HepG2 (cell line): Measurements from ENCODE around the gene SESN2. TPM values are rescaled to one million over a fixed set of nuclear protein-coding genes. Genes with fewer than 3 reads are reported as not detected.

Source experiments
- ESRRA ChIP-seq: sonication (generic); formaldehyde crosslinking; IDR thresholded peaks from 2 replicates; pipeline ENCODE4 v1.5.1; 2020; ENCODE audit warnings: mild to moderate bottlenecking, low read depth, missing genetic modification reagents
- ZNF256 ChIP-seq: sonication (generic); formaldehyde crosslinking; conservative IDR thresholded peaks from 2 replicates; pipeline ENCODE4 v1.4.0; 2020; ENCODE audit warnings: missing genetic modification reagents
- ZNF451 ChIP-seq: sonication (generic); formaldehyde crosslinking; IDR thresholded peaks from 2 replicates; pipeline ENCODE4 v1.5.0; 2020; ENCODE audit warnings: mild to moderate bottlenecking, missing genetic modification reagents
- ZNF501 ChIP-seq: sonication (generic); formaldehyde crosslinking; IDR thresholded peaks from 2 replicates; pipeline ENCODE4 v1.5.1; 2020; ENCODE audit warnings: mild to moderate bottlenecking, moderate library complexity, missing genetic modification reagents
- ZNF7 ChIP-seq: IDR thresholded peaks from 2 replicates; pipeline ENCODE4 v1.6.1; 2016; ENCODE audit warnings: missing biosample characterization, missing genetic modification reagents
- ZNF781 ChIP-seq: sonication (generic); formaldehyde crosslinking; IDR thresholded peaks from 2 replicates; pipeline ENCODE4 v1.5.1; 2020; ENCODE audit warnings: borderline replicate concordance, mild to moderate bottlenecking, missing genetic modification reagents; ENCODE audit errors: not compliant biosample characterization
- ZNF792 ChIP-seq: IDR thresholded peaks from 2 replicates; pipeline ENCODE4 v1.6.1; 2016
- polyA plus RNA-seq, 8 experiments: library from polyadenylated mRNA; depleted of rRNA in 3 of 8; stranded (reverse) in 7 of 8; unstranded in 1 of 8; fragments of >200 nt; fragmentation: Illumina TruSeq in 4 of 8; extraction: Trizol in 4 of 8; gene quantifications; 2 replicates each; pipeline versions ENCODE4 v1.2.1 to v1.2.3, GENCODE V29; 2011 to 2016; ENCODE audit warnings: low read depth in 4 of 8, missing spikeins in 1 of 8, mixed read lengths in 1 of 8; ENCODE audit not compliant: insufficient read depth in 1 of 8
- total RNA-seq, 5 experiments: library from RNA; depleted of rRNA; stranded (reverse); fragments of >200 nt; fragmentation: Illumina TruSeq; extraction: Trizol; gene quantifications; 2 replicates each; pipeline ENCODE4 v1.2.3, GENCODE V29; 2016; ENCODE audit warnings: low read depth in 1 of 5
- TF ChIP-seq, protein P1 (sequence below): sonication (generic); formaldehyde crosslinking; conservative IDR thresholded peaks from 2 replicates; pipeline ENCODE4 v1.4.0; 2020; ENCODE audit warnings: mild to moderate bottlenecking, missing genetic modification reagents, moderate library complexity
- TF ChIP-seq, protein P2 (sequence below): sonication (generic); formaldehyde crosslinking; IDR thresholded peaks from 2 replicates; pipeline ENCODE4 v1.4.0; 2020; ENCODE audit warnings: mild to moderate bottlenecking, low read depth, missing genetic modification reagents
- TF ChIP-seq, protein P3 (sequence below): sonication (generic); formaldehyde crosslinking; IDR thresholded peaks from 2 replicates; pipeline ENCODE4 v1.5.1; 2020; ENCODE audit warnings: mild to moderate bottlenecking, moderate library complexity, missing genetic modification reagents

The SESN2 gene
- total and polyA plus RNA-seq, 2 of the 13 experiments (the other 11 are each of a cell fraction or from before 2014, with no cell fraction given), result 13.2 to 19.1 TPM

DNA sequence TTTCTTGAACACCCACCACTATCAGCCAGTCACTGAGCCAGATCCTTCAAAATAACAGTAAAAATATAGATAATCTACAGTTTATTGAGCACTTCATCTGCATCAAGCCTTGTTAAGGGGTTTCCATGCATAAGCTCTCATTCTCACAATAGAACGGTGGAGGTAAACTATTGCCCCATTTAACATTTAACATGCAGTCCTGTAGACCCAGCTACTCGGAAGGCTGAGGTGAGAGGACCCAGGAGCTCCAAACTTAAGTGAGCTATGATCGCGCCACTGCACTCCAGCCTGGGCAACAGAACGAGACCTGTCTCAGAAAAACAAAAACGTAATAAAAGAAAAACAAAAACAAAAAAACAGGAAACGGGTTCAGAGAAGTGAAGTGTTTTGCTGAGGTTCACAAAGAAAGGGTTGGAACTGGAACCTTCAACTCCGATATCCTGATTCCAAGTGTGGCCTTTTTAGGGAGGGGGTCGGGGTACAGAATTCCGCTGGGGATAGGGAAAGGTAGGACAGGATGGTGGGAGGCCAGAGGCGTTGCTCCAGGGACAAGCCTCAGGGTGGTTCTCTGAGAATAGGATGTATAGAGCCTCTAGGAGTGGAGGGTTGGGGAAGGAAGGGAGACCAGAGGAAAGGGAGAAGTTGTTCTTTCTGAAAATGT, 11.6 kb upstream of the SESN2 start (continued):
- TF ChIP-seq, protein P1, sequence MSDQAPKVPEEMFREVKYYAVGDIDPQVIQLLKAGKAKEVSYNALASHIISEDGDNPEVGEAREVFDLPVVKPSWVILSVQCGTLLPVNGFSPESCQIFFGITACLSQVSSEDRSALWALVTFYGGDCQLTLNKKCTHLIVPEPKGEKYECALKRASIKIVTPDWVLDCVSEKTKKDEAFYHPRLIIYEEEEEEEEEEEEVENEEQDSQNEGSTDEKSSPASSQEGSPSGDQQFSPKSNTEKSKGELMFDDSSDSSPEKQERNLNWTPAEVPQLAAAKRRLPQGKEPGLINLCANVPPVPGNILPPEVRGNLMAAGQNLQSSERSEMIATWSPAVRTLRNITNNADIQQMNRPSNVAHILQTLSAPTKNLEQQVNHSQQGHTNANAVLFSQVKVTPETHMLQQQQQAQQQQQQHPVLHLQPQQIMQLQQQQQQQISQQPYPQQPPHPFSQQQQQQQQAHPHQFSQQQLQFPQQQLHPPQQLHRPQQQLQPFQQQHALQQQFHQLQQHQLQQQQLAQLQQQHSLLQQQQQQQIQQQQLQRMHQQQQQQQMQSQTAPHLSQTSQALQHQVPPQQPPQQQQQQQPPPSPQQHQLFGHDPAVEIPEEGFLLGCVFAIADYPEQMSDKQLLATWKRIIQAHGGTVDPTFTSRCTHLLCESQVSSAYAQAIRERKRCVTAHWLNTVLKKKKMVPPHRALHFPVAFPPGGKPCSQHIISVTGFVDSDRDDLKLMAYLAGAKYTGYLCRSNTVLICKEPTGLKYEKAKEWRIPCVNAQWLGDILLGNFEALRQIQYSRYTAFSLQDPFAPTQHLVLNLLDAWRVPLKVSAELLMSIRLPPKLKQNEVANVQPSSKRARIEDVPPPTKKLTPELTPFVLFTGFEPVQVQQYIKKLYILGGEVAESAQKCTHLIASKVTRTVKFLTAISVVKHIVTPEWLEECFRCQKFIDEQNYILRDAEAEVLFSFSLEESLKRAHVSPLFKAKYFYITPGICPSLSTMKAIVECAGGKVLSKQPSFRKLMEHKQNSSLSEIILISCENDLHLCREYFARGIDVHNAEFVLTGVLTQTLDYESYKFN (CRISPR knock-in tag), result 0 out of 2 replicates have a peak, but pooled peaks have one; percentile 2
- TF ChIP-seq ZNF781 (CRISPR knock-in tag) (no peak), ZNF501 (CRISPR knock-in tag) (0 out of 2 replicates have a peak, but pooled peaks have one; percentile 23), ZNF256 (CRISPR knock-in tag) (no peak), ZNF792 (CRISPR knock-in tag) (no peak), ZNF7 (CRISPR knock-in tag) (no peak), ESRRA (CRISPR knock-in tag) (no peak), ZNF451 (CRISPR knock-in tag) (no peak)
- TF ChIP-seq, protein P2, sequence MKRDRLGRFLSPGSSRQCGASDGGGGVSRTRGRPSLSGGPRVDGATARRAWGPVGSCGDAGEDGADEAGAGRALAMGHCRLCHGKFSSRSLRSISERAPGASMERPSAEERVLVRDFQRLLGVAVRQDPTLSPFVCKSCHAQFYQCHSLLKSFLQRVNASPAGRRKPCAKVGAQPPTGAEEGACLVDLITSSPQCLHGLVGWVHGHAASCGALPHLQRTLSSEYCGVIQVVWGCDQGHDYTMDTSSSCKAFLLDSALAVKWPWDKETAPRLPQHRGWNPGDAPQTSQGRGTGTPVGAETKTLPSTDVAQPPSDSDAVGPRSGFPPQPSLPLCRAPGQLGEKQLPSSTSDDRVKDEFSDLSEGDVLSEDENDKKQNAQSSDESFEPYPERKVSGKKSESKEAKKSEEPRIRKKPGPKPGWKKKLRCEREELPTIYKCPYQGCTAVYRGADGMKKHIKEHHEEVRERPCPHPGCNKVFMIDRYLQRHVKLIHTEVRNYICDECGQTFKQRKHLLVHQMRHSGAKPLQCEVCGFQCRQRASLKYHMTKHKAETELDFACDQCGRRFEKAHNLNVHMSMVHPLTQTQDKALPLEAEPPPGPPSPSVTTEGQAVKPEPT, result 0 out of 2 replicates have a peak, but pooled peaks have one; percentile 6
- TF ChIP-seq, protein P3, sequence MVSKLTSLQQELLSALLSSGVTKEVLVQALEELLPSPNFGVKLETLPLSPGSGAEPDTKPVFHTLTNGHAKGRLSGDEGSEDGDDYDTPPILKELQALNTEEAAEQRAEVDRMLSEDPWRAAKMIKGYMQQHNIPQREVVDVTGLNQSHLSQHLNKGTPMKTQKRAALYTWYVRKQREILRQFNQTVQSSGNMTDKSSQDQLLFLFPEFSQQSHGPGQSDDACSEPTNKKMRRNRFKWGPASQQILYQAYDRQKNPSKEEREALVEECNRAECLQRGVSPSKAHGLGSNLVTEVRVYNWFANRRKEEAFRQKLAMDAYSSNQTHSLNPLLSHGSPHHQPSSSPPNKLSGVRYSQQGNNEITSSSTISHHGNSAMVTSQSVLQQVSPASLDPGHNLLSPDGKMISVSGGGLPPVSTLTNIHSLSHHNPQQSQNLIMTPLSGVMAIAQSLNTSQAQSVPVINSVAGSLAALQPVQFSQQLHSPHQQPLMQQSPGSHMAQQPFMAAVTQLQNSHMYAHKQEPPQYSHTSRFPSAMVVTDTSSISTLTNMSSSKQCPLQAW (CRISPR knock-in tag), result peak; percentile 45
- TF ChIP-seq, all 625 proteins: peak for 11
